A204.1 (cell line): Measurements from ENCODE around the gene HRH2.

ENCODE experiments used
- FAIRE-seq: peaks from 2 replicates; lab custom pipeline; 2012; peaks lifted over from hg19 to GRCh38; lab: Jason Lieb, UNC

Gene HRH2

GRCh38 chr5:175677571-175677970, 19.7 kb downstream of the HRH2 start:
- no peak for FAIRE-seq

GRCh38 chr5:175678074-175678473, 20.2 kb downstream of the HRH2 start:
- FAIRE-seq: no peak

GRCh38 chr5:175679411-175679810, 21.5 kb downstream of the HRH2 start:
- no peak for FAIRE-seq

GRCh38 chr5:175680020-175680419, 22.1 kb downstream of the HRH2 start:
- no peak for FAIRE-seq

- FAIRE-seq: no peak
Observed at GRCh38 chr5:175680463-175680862, 22.6 kb downstream of the HRH2 start.

- no peak for FAIRE-seq
Observed at GRCh38 chr5:175681045-175681967, 23.4 kb downstream of the HRH2 start.

- FAIRE-seq: no peak
Observed at GRCh38 chr5:175681968-175682340, 24.1 kb downstream of the HRH2 start.

- FAIRE-seq: no peak
Observed at GRCh38 chr5:175682664-175683063, 24.8 kb downstream of the HRH2 start.

GRCh38 chr5:175683231-175683630, 25.4 kb downstream of the HRH2 start:
- no peak for FAIRE-seq

- FAIRE-seq: no peak
Observed at GRCh38 chr5:175683921-175684320, 26.1 kb downstream of the HRH2 start.

GRCh38 chr5:175684931-175685330, 27.1 kb downstream of the HRH2 start:
- FAIRE-seq: no peak

GRCh38 chr5:175685701-175686350, 28.0 kb downstream of the HRH2 start:
- no peak for FAIRE-seq

- FAIRE-seq: no peak
Observed at GRCh38 chr5:175686396-175686795, 28.5 kb downstream of the HRH2 start.

- FAIRE-seq: no peak
Observed at GRCh38 chr5:175686826-175687225, 29.0 kb downstream of the HRH2 start.

- FAIRE-seq: no peak
Observed at GRCh38 chr5:175687231-175687701, 29.4 kb downstream of the HRH2 start.

GRCh38 chr5:175688352-175689146, 30.7 kb downstream of the HRH2 start:
- FAIRE-seq: no peak

- FAIRE-seq: no peak
Observed at GRCh38 chr5:175689147-175689991, 31.5 kb downstream of the HRH2 start.

- no peak for FAIRE-seq
Observed at GRCh38 chr5:175690025-175690424, 32.2 kb downstream of the HRH2 start.

GRCh38 chr5:175690586-175690985, 32.7 kb downstream of the HRH2 start:
- no peak for FAIRE-seq

GRCh38 chr5:175691761-175692160, 33.9 kb downstream of the HRH2 start:
- FAIRE-seq: no peak

- FAIRE-seq: no peak
Observed at GRCh38 chr5:175692235-175692995, 34.5 kb downstream of the HRH2 start.
